Inflammatory macrophage (primary cell): ENCODE results near the gene PLEKHA5.
A peak's percentile ranks its signal among the peaks of the same experiment; 100 is the strongest.
"Not testable (repeated sequence)": the region's sequence is repeated elsewhere in the genome, so short reads cannot be mapped to it uniquely, and the experiment has no call there.

Experiments
- DNase-seq, 2 donors: peaks; one replicate each; pipeline ENCODE4 v3.0.0-alpha.2; 2020 to 2022

Gene PLEKHA5

DNA sequence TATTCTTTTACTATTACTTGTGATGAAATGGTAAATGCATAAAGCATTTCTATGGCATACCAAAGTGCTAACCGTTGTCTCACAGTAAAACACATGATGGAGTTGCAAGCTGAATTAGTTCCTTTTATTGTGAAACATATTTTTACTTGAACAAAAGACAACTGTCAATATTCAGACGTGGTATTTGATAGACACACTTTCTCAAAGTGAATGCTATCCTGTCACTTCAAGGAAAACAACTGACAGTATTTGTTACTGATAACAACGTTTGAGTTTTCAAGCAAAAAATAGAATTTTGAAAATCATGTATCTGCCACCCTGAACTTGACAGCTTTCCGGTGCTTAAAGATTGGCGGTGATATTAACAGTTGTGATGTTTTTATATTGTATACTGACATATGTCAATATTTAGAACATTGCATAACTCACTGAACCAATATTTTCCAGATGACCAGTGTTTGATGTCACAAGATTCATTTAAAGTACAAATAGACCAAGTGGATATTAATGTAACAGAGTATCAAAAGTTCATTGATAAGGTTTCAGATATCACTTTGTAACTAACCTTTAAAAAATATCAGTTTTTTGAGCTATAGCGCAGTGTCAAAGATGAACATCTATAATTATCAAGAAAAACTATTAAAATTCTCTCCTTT is 156.4 kb downstream of the PLEKHA5 start:
- no peak for DNase-seq

DNA sequence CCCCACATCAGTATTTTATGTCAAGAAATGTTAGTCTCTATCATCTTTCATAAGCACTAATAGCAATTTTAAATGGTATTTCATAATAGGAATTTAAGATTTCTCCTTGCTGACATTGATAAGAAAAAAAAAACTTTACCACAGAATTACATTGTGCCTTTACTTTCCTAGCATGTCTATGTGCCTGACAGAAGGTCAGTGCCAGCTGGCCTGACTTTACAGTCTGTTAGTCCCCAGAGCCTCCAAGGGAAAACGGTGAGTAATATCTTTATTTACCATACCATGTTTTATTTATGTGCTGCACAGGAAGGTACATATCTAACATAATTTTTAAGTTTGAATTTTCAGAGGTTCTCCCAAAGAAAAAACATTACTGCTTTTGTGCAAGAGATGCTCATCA is 157.8 kb downstream of the PLEKHA5 start:
- DNase-seq = no peak

DNA sequence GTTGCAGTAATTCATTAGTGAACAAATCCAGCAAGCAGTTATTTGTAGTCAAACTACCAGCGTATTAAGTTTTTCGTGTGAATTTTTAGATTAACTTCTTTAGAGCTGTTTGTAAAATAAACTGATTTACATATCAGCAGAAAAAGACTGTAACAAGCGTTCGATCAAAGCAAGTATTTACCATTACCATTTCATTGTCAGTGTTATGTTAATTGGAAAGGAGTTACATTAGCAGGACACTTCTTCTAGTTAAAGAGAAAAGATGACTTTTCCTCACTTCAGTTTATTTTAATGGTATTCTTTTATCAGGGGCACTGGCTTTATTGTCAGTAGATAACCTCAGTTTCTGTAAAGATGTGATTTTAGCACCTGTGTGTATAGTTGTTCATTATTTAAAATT is 158.6 kb downstream of the PLEKHA5 start:
- no peak for DNase-seq

DNA sequence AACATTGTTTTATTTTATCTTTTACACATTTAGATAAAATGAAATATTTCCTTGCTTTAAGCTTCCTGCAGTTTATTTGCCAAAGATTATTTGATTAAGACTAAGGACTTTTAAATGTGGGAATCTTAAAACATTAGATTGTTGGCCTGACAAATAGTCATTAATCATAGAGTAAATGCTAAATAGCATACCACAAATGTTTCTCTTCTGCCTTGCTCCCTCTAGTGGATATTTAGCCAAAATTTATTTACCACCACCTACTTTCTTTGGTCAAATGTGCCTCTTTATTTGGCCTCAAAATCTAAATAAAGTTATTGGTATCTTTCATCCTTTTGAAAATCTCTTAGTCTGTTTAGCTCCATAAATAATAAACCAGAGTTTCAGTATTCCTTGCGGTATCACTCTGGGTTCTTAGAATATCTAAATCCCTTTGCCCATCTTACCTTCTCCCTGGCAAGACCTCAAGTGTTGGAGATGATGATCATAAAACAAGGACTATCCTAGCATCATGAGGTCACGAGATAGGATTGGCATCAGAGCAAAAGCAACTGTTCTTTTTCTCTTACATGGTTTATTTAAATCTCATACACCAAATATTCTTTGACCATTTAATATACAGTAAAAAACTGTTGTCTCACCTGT is 159.2 kb downstream of the PLEKHA5 start:
- DNase-seq = peak; percentile 15 to 50

DNA sequence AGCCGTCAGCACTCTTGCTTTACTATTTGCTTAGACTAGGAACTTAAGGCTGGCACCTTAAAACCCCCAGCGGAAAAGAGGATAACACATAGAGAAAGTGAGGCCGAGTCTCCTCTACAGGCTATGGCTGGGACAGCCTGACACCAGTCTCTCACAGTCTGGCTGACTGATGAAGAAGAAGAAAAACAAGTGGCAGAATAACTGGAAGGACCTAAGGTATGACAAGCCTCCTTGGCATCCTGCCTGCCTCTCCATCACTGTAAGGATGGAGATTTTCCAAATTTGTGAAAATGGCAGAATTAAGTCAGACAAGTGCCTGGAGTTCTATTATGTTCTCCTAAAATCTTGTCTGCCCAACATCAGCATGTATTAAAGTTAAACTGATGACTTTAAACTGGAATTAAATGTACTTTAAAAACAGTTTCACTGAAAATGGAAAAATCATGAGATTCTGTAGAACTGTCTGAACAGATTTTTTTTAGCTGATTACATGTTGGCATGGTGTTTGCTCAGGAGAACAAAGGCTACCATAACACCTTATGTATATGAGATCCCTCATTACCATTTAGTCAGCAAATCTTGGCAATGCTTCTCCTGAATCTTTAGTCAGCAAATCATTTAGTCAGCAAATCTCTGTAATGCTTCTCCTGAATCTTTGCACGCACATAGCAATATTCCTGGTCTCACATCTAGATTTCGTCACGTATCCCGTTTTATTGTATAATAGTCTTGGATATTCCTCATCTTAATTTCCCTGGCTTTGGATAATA is 169.5 kb downstream of the PLEKHA5 start:
- DNase-seq = no peak

DNA sequence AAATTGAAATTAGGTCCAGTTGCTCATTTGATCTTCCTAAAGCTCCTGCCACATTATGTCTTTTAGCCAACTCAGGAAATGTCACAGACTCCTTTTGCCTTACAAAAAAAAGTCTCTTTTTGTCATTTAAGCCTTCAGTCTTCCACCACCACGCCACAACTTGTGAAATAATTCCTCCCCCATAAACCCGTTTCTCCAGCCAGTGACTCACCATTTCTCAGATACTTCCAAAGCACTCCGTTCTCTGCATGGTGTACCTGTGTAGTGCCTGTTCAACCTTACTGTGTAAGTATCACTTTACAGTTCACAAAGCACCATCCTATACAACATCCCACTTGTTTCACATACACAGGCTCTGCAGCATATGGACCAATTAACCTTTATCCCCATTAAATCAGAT is 170.2 kb downstream of the PLEKHA5 start:
- peak in 1 of 2 donors; percentile 24 for DNase-seq

DNA sequence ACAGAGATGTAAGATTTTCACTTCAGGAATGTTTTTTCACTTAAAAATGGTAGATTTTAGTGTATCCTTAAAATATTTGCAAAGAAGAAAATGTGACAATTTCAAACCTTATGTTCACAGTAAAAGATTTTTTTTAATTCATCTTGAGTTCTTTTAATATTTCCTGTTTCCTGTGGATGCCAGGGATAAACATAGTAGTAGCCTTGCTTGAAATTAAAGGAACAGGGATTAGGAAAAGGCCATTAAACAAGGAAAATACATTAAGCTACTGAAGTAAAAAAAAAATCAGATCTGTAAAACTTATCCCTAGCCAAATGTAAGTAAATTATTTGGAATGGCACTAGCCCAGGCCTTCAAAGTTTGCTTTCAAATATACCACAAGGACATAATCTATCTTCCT is 171.7 kb downstream of the PLEKHA5 start:
- no peak for DNase-seq

DNA sequence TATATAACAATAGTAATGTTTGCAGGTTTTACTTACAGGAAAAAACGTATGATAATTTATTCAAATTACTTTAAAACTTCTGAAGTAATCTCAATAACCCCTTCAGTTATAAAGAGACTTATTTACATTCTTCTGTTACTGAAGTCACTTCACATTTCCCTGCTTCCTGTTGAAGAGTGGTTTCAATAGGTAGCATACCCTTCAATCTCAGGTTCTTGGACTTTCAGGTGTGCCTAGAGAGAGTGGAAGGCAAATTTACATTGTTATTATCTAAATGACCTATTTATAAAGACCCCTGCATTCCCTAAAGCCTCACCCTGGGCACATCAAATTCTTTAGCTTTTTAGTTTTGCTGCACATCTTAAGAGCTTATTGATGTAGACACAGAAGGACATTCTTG is 172.2 kb downstream of the PLEKHA5 start:
- no peak for DNase-seq

DNA sequence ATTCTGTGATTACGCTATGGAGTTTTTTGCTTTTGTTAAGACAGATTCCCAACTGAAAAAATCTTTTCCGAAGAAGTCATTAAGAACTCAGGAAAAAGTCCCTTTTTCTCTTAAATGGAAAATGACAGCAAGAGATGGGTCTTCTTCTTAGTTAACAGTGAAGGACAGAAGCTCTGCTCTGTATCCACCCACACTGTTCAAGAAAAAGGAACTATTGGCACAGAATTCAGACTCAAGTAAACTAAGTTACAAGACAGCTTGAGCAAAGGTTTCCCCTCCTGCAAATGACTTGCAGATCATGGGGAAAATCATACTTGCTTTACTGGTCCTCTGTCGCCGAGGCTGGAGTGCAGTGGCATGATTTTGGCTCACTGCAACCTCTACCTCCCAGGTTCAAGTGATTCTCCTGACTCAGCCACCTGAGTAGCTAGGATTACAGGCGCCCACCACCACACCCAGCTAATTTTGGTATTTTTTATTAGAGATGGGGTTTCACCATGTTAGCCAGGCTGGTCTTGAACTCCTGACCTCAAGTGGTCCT is 172.6 kb downstream of the PLEKHA5 start:
- peak; percentile 55 to 59 for DNase-seq

DNA sequence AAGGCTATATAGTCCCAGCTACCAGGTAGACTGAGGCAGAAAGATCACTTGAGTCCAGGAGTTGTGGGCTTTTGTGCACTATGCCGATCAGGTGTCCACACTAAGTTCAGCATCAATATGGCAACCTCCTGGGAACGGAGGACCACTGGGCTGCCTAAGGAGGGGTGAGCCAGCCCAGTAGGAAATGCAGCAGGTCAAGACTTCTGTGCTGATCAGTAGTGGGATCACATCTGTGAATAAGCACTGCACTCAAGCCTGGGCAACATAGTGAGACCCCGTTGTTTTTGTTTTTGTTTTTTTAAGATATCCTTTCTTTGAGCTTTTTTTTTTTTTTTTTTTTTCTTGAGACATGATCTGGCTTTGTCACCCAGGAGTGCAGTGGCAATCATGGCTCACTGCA is 174.0 kb downstream of the PLEKHA5 start:
- DNase-seq = no peak

DNA sequence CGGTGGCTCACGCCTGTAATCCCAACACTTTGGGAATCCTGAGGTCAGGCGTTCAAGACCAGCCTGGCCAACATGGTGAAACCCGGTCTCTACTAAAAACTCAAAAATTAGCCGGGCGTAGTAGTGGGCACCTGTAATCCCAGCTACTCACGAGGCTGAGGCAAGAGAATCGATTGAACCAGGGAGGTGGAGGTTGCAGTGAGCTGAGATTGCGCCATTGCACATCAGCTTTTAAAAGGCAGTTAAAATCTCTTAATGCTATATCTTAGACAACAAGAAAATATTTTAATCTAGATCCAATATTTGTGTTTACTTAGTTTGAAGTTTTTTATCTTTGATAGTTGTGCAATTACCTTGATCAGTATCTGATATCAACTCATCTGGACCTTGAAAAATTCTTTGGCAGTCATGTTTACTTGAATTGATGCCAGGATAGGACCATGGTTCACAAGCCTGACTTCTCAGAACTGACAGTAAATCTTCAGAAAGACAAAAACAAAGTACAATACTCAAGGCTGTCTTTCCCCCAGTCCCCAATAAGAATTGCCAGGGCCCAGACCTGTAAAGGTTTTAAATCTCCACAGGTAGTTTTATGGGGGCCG is 174.7 kb downstream of the PLEKHA5 start:
- no peak for DNase-seq

DNA sequence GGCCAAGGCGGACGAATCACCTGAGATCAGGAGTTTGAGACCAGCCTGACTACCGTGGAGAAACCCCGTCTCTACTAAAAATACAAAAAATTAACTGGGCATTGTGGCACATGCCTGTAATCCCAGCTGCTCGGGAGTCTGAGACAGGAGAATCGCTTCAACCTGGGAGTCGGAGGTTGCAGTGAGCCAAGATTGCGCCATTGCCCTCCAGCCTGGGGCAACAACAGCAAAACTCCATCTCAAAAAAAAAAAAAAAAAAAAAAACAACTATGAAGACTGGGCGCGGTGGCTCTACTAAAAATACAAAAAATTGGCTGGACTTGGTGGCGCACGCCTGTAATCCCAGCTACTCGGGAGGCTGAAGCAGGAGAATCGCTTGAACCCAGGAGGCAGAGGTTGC is 176.1 kb downstream of the PLEKHA5 start:
- not testable (repeated sequence) for DNase-seq

DNA sequence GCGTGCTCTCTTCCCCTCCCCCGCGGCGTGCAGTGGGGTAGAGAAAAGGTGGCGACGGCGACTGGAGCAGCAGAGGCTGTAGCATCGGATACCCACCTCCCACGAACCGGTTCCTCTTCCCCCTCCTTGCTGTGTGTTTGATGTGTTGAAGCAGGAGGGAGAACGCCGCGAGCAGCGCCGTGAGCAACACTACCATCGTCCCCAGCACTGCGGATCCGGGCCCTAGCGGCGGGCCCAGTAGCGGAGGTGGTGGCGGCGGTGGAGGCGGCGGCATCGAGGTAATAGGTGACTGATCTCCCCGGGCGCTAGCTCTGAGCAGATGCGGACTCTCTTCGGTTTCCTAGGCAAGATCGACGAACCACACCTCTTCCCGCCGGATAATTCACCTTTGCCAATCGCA is 176.8 kb downstream of the PLEKHA5 start:
- no peak for DNase-seq

DNA sequence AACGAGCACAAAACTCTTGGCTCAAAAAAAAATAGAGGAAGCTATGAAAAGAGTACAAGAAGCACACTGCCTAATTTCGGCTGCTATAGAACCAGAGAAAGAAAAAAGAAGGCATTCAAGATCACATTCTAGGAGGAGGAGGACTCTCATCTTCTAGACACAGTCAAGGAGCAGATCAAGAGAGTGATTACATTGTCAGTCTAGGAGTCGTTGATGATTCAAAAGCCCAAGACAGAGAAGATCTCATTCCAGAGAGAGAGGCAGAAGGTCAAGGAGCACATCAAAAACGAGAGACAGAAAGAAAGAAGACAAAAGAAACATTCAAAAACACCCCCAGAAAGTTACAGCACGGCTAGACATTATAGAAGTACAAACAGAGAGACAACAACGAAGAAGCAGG is 177.9 kb downstream of the PLEKHA5 start:
- DNase-seq = no peak

DNA sequence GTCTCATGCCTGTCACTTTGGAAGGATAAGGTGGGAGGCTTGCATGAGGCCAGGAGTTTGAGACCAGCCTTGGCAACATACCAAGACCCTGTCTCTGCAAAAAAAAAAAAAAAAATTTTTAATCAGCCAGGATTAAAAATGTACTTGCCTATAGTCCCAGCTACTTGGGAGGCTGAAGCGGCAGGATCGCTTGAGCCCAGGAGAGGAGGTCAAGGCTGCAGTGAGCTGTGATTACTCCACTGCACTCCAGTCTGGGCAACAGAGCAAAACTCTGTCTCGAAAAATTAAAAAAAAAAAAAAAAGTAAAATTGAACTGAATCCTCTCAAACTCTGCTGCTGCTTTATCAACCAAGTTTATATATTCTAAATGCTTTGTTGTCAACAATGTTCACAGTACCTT is 181.6 kb downstream of the PLEKHA5 start:
- DNase-seq = no peak

DNA sequence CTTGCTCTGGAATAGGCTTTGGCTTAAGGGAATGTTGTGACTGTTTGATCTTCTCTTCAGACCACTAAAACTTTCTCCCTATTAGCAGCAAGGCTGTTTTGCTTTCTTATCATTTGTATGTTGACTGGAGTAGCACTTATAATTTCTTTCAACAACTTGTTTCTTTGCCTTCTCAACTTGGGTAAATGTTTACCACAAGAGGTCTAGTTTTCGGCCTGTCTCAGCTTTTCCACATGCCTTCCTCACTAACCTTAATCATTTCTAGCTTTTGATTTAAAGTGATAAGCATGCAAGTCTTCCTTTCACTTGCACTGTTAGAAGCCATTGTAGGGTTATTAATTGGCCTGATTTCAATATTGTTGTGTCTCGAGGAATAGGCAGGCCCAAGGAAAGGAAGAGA is 183.1 kb downstream of the PLEKHA5 start:
- DNase-seq = no peak

DNA sequence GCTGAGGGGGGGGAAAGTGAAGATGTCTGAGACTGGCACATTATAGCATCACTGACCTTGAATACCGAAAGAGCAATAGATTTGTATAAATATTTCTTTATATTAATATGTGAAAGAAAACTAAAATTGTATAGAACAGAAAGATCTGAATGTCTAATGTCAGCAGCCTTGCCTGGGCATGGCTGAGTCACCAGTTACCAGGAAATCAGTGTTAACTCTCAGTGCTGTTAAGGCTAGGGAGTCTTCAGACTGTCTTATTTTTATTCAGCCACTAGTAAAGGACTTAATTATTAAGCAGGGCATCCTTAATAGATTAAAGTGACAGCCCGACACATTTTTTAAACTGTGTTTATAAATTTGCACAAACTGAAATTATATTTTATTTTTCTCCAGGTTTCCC is 186.9 kb downstream of the PLEKHA5 start:
- no peak for DNase-seq

DNA sequence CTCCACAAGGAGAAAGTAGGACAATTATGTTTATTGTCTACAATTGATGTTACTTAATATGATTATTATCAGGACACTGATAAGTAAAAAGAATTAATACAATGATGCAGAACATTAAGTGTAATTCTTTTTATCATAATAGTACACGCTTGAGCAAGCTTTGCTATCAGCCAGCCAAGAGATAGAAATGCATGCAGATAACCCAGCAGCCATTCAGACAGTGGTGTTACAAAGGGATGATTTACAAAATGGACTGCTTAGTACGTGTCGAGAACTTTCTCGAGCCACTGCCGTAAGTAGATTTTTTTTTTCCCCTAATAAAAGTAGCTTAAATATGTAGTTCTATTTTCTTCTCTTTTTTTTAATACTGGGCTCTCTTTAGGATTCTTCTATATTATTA is 192.8 kb downstream of the PLEKHA5 start:
- DNase-seq = no peak

DNA sequence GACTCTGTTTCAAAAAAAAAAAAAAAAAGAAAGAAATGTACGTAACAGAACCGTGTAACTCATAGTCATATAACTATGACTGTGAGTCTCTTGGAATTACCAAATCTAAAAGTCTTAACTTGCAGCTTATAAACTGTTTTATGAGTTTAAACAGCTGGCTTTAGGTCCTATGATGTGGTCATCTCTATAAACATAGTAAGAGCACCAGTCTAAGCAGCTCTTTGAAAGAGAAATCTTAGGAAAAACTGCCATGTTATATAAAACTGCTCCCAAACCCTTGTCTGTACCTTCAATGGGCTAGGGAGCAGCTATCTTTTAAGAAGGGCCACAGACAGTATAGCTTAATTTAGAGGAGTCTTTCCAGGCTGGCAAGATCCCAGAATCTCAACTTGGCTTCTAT is 194.3 kb downstream of the PLEKHA5 start:
- DNase-seq = no peak

DNA sequence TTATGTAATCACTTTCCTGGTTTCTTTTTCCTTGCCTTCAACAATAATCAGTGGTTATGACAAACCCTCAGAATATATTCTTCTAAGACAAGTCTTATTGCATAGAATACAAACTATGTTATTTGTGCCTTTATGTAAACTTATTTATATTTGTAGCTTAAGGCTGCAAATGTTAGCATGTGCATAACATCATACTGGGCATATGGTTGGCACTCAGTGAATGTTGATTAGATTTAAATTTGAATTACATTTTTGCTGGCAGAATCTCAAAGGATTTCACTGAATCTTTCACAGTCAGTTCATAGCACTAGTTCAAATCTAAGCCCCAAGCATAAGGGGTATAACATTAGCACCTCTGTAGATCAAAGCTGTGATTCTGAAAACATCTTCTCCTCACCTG is 196.6 kb downstream of the PLEKHA5 start:
- DNase-seq = no peak

DNA sequence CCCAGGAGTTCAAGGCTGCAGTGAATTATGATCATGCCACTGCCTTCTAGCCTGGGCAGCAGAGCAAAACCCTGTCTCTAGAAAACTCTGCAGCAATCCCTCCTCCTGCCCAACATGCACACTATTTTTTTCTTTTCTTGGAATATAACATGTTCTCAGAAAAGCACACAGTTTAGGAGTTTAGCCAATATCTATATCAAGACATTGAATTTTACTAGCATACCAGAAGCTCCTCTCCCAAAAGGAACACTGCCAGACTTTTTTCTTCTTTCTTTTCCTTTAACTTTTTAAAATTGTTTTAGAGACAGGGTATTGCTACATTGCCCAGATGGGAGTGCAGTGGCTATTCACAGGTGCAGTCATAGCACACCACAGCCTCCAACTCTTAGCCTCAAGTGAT is 202.7 kb downstream of the PLEKHA5 start:
- DNase-seq = no peak

DNA sequence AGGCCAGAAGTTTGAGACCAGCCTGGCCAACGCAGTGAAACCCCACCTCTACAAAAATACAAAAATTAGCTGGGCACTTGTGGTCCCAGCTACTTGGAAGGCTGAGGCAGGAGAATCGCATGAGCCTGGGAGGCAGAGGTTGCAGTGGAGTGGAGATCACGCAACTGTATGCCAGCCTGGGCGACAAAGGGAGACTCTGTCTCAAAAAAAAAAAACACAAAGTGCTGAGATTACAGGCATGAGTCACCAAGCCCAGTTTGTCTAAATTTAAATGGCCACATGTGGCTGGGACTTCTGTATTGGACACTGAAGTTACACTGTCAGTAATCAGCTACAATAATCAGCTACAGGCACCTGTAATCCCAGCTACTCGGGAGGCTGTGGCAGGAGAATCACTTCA is 208.9 kb downstream of the PLEKHA5 start:
- no peak for DNase-seq

DNA sequence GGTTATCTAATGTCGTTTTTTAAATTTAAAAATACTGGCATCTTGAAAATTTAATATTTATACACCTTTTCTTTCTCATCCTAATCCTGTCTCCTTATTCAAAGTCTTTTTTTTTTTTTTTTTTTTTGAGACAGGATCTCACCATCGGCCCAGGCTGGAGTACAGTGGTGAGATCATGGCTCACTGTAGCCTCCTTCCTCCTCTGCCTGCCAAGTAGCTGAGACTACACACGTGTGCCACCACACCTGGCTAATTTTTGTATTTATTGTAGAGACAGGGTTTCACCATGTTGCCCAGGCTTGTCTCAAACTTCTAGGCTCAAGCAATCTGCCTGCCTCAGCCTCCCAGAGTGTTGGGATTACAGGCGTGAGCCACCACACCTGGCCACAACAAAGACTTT is 221.3 kb downstream of the PLEKHA5 start:
- not testable (repeated sequence) for DNase-seq
